PC-3 (cell line): Measurements from ENCODE around the gene KCNN4. TPM values are rescaled to one million over a fixed set of nuclear protein-coding genes. Genes with fewer than 3 reads are reported as not detected.

Experiments used
- ATAC-seq: fragments of 200-7000 bp; cut with Tn5 transposase; 2 replicates; pipeline ENCODE4 v1.9.1; 2020; ENCODE audit warnings: mild to moderate bottlenecking, moderate library complexity
- BruUV-seq: library from RNA; stranded (reverse); fragments of 400-500 nt; replicated peaks from 2 replicates; lab custom pipeline; 2021; lab: Mats Ljungman, UMichigan
- CTCF ChIA-PET: fragments of 300-600 bp; sonication (Branson Sonifier 250); formaldehyde crosslinking; loops from one replicate; lab custom pipeline; 2022; ENCODE audit warnings: antibody characterized with exemption; lab: Charles Lee
- POLR2A ChIA-PET: fragments of 300-600 bp; sonication (Branson Sonifier 250); formaldehyde crosslinking; loops from one replicate; lab custom pipeline; 2022; ENCODE audit warnings: antibody characterized with exemption; ENCODE audit not compliant: unreplicated experiment; lab: Charles Lee
- DNase-seq: peaks from one replicate; pipeline ENCODE4 v3.0.0-alpha.2; 2015
- H2AFZ ChIP-seq: fragments of 300-600 bp; sonication (generic); 2 replicates; pipeline ENCODE4 v1.6.0; 2016; ENCODE audit warnings: antibody characterized with exemption, low read length
- H3F3A ChIP-seq: fragments of 300-600 bp; sonication (generic); one replicate; pipeline ENCODE4 v1.6.0; 2017; ENCODE audit warnings: antibody characterized with exemption, low read length, control low read depth, mild to moderate bottlenecking; ENCODE audit not compliant: unreplicated experiment
- H3K27ac ChIP-seq: fragments of 300-600 bp; sonication (generic); 2 replicates; pipeline ENCODE4 v1.5.1; 2016; ENCODE audit warnings: mild to moderate bottlenecking, low read length
- H3K27me3 ChIP-seq: fragments of 300-600 bp; sonication (generic); 2 replicates; pipeline ENCODE4 v1.6.1; 2016; ENCODE audit warnings: low read length, mixed read lengths
- H3K36me3 ChIP-seq: fragments of 300-600 bp; sonication (generic); 2 replicates; pipeline ENCODE4 v1.6.1; 2016; ENCODE audit warnings: low read depth, mixed run types, low read length, mixed read lengths
- H3K4me1 ChIP-seq: fragments of 300-600 bp; sonication (generic); 2 replicates; pipeline ENCODE4 v1.5.1; 2016; ENCODE audit warnings: low read length; ENCODE audit not compliant: insufficient read depth
- H3K4me2 ChIP-seq: fragments of 300-600 bp; sonication (generic); 2 replicates; pipeline ENCODE4 v1.6.0; 2016; ENCODE audit warnings: low read length
- H3K4me3 ChIP-seq: fragments of 300-600 bp; sonication (generic); 2 replicates; pipeline ENCODE4 v1.5.1; 2016; ENCODE audit warnings: mild to moderate bottlenecking, low read length, mixed read lengths
- H3K79me2 ChIP-seq: fragments of 300-600 bp; sonication (generic); 2 replicates; pipeline ENCODE4 v1.6.1; 2017; ENCODE audit warnings: low read length, mixed read lengths
- H3K9ac ChIP-seq: fragments of 300-600 bp; sonication (generic); 2 replicates; pipeline ENCODE4 v1.6.0; 2016; ENCODE audit warnings: mild to moderate bottlenecking, low read length
- H3K9me2 ChIP-seq: fragments of 300-600 bp; sonication (generic); replicated peaks from 2 replicates; pipeline ENCODE4 v1.6.1; 2016; ENCODE audit warnings: mixed run types, low read length, mixed read lengths
- H3K9me3 ChIP-seq: fragments of 300-600 bp; sonication (generic); 2 replicates; pipeline ENCODE4 v1.6.1; 2016; ENCODE audit warnings: low read length, mixed read lengths
- H4K20me1 ChIP-seq: fragments of 300-600 bp; sonication (generic); 2 replicates; pipeline ENCODE4 v1.6.1; 2016; ENCODE audit warnings: low read length, mixed read lengths
- CTCF ChIP-seq: fragments of 300-600 bp; sonication (generic); conservative IDR thresholded peaks from 2 replicates; pipeline ENCODE4 v1.5.1; 2017; ENCODE audit warnings: antibody characterized with exemption, low read depth, mild to moderate bottlenecking, low read length
- EZH2 ChIP-seq: fragments of 300-600 bp; sonication (generic); IDR thresholded peaks from one replicate; pipeline ENCODE4 v1.6.1; 2017; ENCODE audit warnings: antibody characterized with exemption, mild to moderate bottlenecking, low read length; ENCODE audit not compliant: unreplicated experiment
- EZH2phosphoT487 ChIP-seq: fragments of 300-600 bp; sonication (generic); IDR thresholded peaks from 2 replicates; pipeline ENCODE4 v1.6.1; 2018; ENCODE audit warnings: mild to moderate bottlenecking, antibody characterized with exemption, low read length, borderline replicate concordance
- intact Hi-C: fragments of 100-400 bp; cut with micrococcal nuclease; formaldehyde crosslinking; loops from 2 replicates; pipeline ENCODE4 v1.9.0; 2023
- total RNA-seq: library from RNA; depleted of rRNA; stranded (reverse); fragments of >200 nt; gene quantifications from 2 replicates; pipeline ENCODE4 v1.2.3, GENCODE V29; 2014

KCNN4 gene
- total RNA-seq, 1 experiment from 2014 or later = 45.7 TPM

- intact Hi-C loops = no loop called here
- Histone ChIP-seq H3K27ac (no peak overlapping the region), H3K9ac (no peak overlapping the region), H3K9me3 (no peaks in the 10 kb centered on the region), H3K36me3 (no peaks in the 10 kb centered on the region), H4K20me1 (no peaks in the 10 kb centered on the region), H3K79me2 (no peaks in the 10 kb centered on the region), H3K4me3 (no peak overlapping the region), H3K27me3 (no peaks in the 10 kb centered on the region), H3K4me1 (no peaks in the 10 kb centered on the region), H3F3A (no peaks in the 10 kb centered on the region), H3K4me2 (no peak overlapping the region), H3K9me2 (no peaks in the 10 kb centered on the region), H2AFZ (no peak overlapping the region)
- DNase-seq = peak; percentile 10
- ATAC-seq = no peak
- no TSS peak for BruUV-seq
- TF ChIP-seq CTCF (peak; percentile 52), EZH2phosphoT487 (no peak)
- POLR2A ChIA-PET = no interaction called here
- CTCF ChIA-PET = no interaction called here
These were observed 57.2 kb downstream of the KCNN4 start for GRCh38 chr19:43723588-43723987.

- Histone ChIP-seq H3K9ac (no peak overlapping the region), H3K79me2 (no peaks in the 10 kb centered on the region), H4K20me1 (no peaks in the 10 kb centered on the region), H3K27ac (no peak overlapping the region), H3F3A (no peaks in the 10 kb centered on the region), H3K4me2 (no peak overlapping the region), H3K36me3 (no peaks in the 10 kb centered on the region), H3K9me2 (no peaks in the 10 kb centered on the region), H2AFZ (no peak overlapping the region), H3K27me3 (no peaks in the 10 kb centered on the region), H3K9me3 (no peaks in the 10 kb centered on the region), H3K4me1 (no peaks in the 10 kb centered on the region), H3K4me3 (no peak overlapping the region)
- intact Hi-C loops = no loop called here
- DNase-seq (no peak), ATAC-seq (no peak)
- no peak for TF ChIP-seq CTCF
- no peak for TF ChIP-seq EZH2
- no peak for TF ChIP-seq EZH2phosphoT487
- BruUV-seq = no TSS peak
- POLR2A ChIA-PET = interaction anchor here (0.6 to 1.0 kb wide), 3 partner anchors 47 to 53 kb away, joined by 4 to 23 read pairs (median 7); no protein-coding TSS in a partner anchor
- CTCF ChIA-PET = interaction anchor here (1.0 kb wide), 1 partner anchor 53 kb away, joined by 6 read pairs; no protein-coding TSS in a partner anchor
These were observed 59.2 kb downstream of the KCNN4 start for GRCh38 chr19:43721469-43722048.

GRCh38 chr19:43720936-43721335 is 59.8 kb downstream of the KCNN4 start:
- no peaks in the 10 kb centered on the region for H3K9me3 ChIP-seq
- H3K9me2 ChIP-seq = no peaks in the 10 kb centered on the region
- CTCF ChIA-PET = interaction anchor here (1.0 kb wide), 1 partner anchor 53 kb away, joined by 6 read pairs; no protein-coding TSS in a partner anchor
- H3K79me2 ChIP-seq = no peaks in the 10 kb centered on the region
- POLR2A ChIA-PET = interaction anchor here (1.0 kb wide), 1 partner anchor 53 kb away, joined by 7 read pairs; no protein-coding TSS in a partner anchor
- H3K27me3 ChIP-seq = no peaks in the 10 kb centered on the region
- DNase-seq (no peak), ATAC-seq (no peak)
- no peak overlapping the region for H3K9ac ChIP-seq
- no peaks in the 10 kb centered on the region for H3F3A ChIP-seq
- TF ChIP-seq CTCF (no peak), EZH2 (no peak), EZH2phosphoT487 (no peak)
- H2AFZ ChIP-seq = no peak overlapping the region
- BruUV-seq = no TSS peak
- no peak overlapping the region for H3K4me2 ChIP-seq
- no peaks in the 10 kb centered on the region for H4K20me1 ChIP-seq
- no peak overlapping the region for H3K27ac ChIP-seq
- H3K4me3 ChIP-seq = no peak overlapping the region
- intact Hi-C loops = no loop called here
- no peaks in the 10 kb centered on the region for H3K4me1 ChIP-seq
- no peaks in the 10 kb centered on the region for H3K36me3 ChIP-seq
